OCI-LY7 (cell line): ENCODE measurements around the gene HHIP.

Experiments used
- EZH2phosphoT487 ChIP-seq: fragments of 200-600 bp; sonication (generic); IDR thresholded peaks from 2 replicates; pipeline ENCODE4 v1.6.1; 2018; ENCODE audit warnings: low read depth, borderline replicate concordance, mild to moderate bottlenecking, mixed run types, antibody characterized with exemption, low read length, moderate library complexity, mixed read lengths
- TF ChIP-seq, protein P1 (sequence below): fragments of 200-600 bp; sonication (generic); conservative IDR thresholded peaks from 2 replicates; pipeline ENCODE4 v1.5.1; 2014; ENCODE audit warnings: mild to moderate bottlenecking, antibody characterized with exemption, low read length, moderate library complexity, mixed read lengths

DNA sequence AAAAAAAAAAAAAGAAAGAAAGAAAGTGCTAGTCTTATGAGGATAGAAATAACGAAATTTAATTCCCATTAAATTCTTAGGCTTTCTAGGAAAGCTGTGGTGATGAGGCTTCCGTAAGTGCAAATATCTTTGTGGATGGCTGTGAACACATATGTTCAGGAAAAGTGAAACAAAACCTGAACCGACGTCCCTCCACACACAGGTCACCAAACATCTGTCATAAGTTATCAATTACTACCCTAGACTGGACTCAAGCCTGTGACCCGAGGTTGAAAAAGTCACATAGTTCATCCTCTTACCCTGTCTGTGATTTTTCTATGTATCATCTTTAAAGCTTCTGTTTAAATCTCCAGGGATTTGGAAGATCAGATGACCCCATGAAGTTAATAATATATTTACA lies 24.8 kb downstream of the HHIP start:
- TF ChIP-seq, protein P1, sequence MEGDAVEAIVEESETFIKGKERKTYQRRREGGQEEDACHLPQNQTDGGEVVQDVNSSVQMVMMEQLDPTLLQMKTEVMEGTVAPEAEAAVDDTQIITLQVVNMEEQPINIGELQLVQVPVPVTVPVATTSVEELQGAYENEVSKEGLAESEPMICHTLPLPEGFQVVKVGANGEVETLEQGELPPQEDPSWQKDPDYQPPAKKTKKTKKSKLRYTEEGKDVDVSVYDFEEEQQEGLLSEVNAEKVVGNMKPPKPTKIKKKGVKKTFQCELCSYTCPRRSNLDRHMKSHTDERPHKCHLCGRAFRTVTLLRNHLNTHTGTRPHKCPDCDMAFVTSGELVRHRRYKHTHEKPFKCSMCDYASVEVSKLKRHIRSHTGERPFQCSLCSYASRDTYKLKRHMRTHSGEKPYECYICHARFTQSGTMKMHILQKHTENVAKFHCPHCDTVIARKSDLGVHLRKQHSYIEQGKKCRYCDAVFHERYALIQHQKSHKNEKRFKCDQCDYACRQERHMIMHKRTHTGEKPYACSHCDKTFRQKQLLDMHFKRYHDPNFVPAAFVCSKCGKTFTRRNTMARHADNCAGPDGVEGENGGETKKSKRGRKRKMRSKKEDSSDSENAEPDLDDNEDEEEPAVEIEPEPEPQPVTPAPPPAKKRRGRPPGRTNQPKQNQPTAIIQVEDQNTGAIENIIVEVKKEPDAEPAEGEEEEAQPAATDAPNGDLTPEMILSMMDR, result no peak
- no peak for TF ChIP-seq EZH2phosphoT487
